Limb (tissue), 2 donors: Measurements from ENCODE around the gene GFER.
"Not testable (repeated sequence)": the region's sequence is repeated elsewhere in the genome, so short reads cannot be mapped to it uniquely, and the experiment has no call there.

Experiments
- DNase-seq, 2 donors: peaks; one replicate each; pipeline ENCODE4 v3.0.0-alpha.2; 2016; ENCODE audit errors: extremely low spot score in 2 of 2

GFER gene

GRCh38 chr16:1957434-1958142 is 26.4 kb upstream of the GFER start:
- not testable (repeated sequence) for DNase-seq

GRCh38 chr16:1958143-1958491 is 25.9 kb upstream of the GFER start:
- not testable (repeated sequence) for DNase-seq

GRCh38 chr16:1958715-1959268 is 25.2 kb upstream of the GFER start:
- no peak for DNase-seq

DNA sequence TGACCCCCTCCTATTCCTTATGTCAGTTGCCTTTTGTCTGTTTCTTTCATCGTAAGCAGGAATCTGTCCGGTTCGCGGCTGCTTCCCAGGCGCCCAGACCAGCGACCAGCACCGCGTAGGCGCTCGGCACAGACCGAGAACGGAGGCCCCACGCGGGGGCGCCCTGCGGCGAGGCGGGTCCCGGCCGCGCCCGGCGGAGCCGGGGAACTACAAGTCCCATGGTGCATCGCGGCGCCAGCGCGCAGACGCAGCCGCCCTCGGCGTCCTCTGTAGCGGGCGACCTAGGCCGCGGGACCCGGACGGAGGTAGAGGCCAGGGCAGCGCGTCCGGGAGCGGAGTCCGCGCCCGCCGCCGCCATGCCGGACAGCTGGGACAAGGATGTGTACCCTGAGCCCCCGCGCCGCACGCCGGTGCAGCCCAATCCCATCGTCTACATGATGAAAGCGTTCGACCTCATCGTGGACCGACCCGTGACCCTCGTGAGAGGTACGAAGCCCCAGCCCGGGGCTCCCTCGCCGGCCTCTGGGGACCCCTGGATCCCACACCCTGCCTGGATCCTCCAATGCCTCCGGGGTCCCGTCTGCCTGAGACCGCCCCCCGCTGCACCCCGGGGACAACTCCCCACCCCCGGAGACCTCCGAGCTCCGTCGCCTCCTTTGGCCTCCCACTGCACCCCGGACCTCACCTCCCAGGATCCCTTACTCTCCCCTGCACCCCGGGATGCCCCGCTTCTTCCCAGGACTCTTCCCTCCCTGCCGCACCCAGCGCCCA is 24.5 kb upstream of the GFER start, which contains the start of gene NDUFB10:
Gene NDUFB10 (plus strand): TSS at position 270 of the 771 bp plus-strand sequence. CDS start 87 bp downstream, at position 357.
- peak; percentile 89 to 94 for DNase-seq

GRCh38 chr16:1960665-1961630 is 23.0 kb upstream of the GFER start:
- DNase-seq: no peak

GRCh38 chr16:1961651-1962067 is 22.3 kb upstream of the GFER start:
- no peak for DNase-seq

GRCh38 chr16:1962161-1963153 is 21.5 kb upstream of the GFER start:
- not testable (repeated sequence) for DNase-seq

DNA sequence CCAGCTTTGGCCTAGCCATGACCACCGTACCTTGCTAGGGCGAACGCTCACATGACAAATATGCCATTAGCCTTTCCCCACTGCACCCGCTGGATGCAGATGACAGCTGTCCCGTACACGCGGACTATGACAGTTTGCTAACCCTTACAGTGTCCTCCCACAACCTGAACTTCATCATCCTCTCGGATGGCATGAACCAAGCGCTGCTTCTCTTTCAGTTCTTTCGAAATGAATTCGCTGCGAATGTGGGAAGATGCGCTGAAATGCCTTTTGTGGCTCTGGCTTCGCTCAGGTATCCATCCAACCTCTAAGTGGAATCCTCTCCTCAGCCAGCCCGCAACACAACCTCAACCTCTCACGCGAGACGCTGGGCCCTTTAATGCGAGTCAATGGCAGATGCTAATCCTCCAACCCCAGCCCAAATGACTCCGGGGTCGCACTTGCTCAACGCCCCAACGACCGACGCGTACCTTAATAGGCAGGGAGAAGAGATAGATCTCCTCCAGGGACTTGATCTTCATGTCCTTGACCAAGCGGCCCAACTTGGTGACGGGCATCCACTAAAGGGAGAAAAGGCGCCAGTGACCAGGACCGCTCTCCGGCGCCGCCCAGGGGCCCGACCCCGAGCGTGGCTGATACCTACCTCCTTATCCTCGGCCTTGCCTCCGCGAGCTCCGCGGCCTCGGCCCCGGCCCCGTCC is 20.0 kb upstream of the GFER start:
- DNase-seq: no peak

DNA sequence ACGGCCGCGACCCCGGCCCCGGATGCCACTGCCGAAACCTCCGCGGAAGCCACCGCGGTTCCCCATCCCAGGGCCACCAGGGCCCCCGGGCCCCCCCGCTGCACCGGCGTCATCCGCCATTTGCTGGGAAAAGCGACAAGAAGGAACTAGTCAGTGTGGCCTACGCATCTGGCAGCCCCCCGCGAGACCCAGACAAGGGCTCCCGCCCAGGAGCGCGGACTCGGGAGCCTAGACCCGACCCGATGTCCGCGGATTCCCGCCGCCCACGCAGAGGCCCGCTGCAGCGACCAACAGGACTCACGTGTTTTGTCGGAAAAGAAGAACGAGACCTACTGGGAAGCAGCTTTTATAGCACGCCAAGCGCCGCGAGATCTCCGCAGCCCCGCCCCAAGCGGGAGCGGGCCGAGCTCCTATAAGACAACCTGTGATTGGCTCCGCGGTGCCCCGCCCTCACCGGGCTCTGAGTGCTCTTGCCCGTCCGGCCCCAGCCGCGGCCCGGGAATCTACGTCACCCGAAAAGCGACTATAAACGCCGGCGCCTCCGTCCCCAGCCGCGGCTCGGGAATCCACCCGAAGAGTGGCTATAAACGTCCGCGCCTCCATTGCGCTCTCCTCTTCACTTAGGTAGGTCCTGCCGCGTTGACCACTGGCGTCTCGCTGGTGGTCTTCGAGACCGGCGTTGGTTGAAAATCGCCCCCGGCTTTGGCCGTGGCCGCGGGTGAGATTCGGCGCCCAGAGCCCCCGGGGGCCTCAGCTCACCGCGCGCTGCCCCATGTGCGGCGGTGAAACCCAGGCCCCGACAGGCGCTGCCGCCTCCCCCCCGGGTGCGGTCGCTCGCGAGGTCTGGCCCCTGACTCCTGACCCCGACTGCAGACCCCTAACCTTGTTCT is 19.2 kb upstream of the GFER start, which contains the start of gene RPS2:
Gene RPS2 (minus strand): TSS at position 321 of the 890 bp plus-strand sequence. CDS start 201 bp downstream, at position 120.
- peak; percentile 99 for DNase-seq

- DNase-seq: no peak
Observed at GRCh38 chr16:1965396-1966001, 18.5 kb upstream of the GFER start.

GRCh38 chr16:1966460-1966859 is 17.5 kb upstream of the GFER start, which contains the start of gene RNF151:
Gene RNF151, plus strand, starts transcription at chr16:1966856. Its CDS starts 26 bp downstream, at chr16:1966882.
- DNase-seq: no peak

GRCh38 chr16:1968146-1968953 is 15.6 kb upstream of the GFER start:
- DNase-seq: no peak

DNA sequence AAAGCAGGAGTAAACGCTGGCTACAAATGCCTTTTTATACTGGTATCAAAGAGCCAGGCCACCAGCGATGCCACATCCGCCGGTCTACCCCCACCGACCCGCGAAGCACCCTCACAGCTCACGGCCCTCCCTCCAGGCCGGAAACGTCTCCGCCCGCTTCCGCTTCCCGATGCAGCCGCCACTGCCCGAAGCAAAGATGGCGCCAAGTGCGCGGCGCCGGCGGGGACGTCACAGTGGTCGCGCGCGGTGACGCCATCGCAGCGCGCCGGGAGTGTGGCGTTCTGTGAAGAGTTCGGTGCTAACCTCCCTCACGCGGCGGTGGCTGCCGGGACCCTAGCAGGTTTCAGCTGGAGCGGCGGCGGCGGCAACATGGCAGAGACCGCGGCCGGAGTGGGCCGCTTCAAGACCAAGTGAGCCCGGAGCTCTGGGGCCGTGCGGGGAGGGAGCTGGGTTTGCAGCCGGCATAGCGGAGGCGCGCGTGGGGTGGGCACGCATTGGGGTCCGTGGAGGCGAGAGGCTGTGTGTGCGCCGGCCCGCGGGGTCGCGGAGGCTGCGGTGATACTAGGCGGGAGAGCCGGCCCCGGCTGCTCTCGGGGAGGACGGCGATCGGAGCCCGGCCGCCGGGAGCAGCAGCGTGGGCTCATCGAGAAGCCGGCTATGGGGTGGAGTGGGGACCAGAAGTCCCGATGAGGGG is 12.1 kb upstream of the GFER start, which contains the start of gene TBL3:
Gene TBL3 (plus strand): TSS at position 258 of the 694 bp plus-strand sequence. CDS start 112 bp downstream, at position 370.
- DNase-seq: peak; percentile 94 to 98

DNA sequence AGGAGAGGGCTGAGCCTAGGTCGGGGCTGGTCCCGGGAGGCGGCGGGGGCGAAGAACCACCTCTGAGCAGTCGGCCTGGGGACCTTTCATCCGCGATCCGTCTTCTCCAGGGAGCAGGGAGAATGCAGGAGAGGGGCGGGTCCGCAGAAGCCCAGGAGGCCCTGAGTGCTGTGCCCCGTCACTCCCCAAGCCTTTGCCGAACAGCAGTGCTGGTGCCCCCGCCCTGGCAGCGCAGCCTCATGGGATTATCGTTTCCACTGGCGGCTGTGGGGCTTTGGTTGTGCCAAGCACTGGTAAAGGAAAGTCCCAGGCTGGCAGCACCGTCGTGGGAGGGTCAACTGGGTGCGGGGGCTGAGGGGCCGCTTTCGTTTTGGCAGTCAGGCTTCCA is 11.5 kb upstream of the GFER start:
- no peak for DNase-seq

- DNase-seq: no peak
Observed at GRCh38 chr16:1973461-1974156, 10.4 kb upstream of the GFER start.
